Cardiac muscle cell (in vitro differentiated cells and primary cell): ENCODE results near the gene C1orf53. TPM values are rescaled to one million over a fixed set of nuclear protein-coding genes. Genes with fewer than 3 reads are reported as not detected.
"Not testable (repeated sequence)": the region's sequence is repeated elsewhere in the genome, so short reads cannot be mapped to it uniquely, and the experiment has no call there.

Source experiments
- DNase-seq, 2 donors: peaks; one replicate each; pipeline versions ENCODE4 v3.0.0 to v3.0.0-alpha.2; 2010 to 2017; ENCODE audit warnings: low read depth in 1 of 2, low spot score in 1 of 2
- H3K27ac ChIP-seq: fragments of 200-600 bp; sonication (generic); 2 replicates; pipeline ENCODE4 v1.5.1; 2016
- H3K27me3 ChIP-seq: fragments of 200-600 bp; sonication (generic); 2 replicates; pipeline ENCODE4 v1.6.0; 2016; ENCODE audit warnings: control low read depth
- H3K36me3 ChIP-seq: fragments of 200-600 bp; sonication (generic); 2 replicates; pipeline ENCODE4 v1.5.1; 2016; ENCODE audit warnings: control low read depth
- H3K4me1 ChIP-seq: fragments of 200-600 bp; sonication (generic); 2 replicates; pipeline ENCODE4 v1.8.1; 2017; ENCODE audit warnings: low read depth, mild to moderate bottlenecking, mixed run types
- H3K4me3 ChIP-seq: fragments of 200-600 bp; sonication (generic); 2 replicates; pipeline ENCODE4 v1.5.1; 2016; ENCODE audit warnings: mild to moderate bottlenecking
- H3K9me3 ChIP-seq: fragments of 200-600 bp; sonication (generic); 2 replicates; pipeline ENCODE4 v1.5.1; 2017; ENCODE audit warnings: low read depth, mild to moderate bottlenecking, control low read depth
- polyA plus RNA-seq: library from polyadenylated mRNA; unstranded; fragments of >200 nt; fragmentation: Nextera tagmentation; extraction: Ambion mirVana; gene quantifications from 2 replicates; pipeline ENCODE4 v1.2.1, GENCODE V29; 2016
- total RNA-seq: library from RNA; depleted of rRNA; stranded (reverse); fragments of >200 nt; gene quantifications from 2 replicates; pipeline ENCODE4 v1.2.3, GENCODE V29; 2016
- TF ChIP-seq, protein P1 (sequence below): IDR thresholded peaks from 2 replicates; pipeline ENCODE4 v1.5.1; 2012; ENCODE audit warnings: low read depth, mild to moderate bottlenecking, low read length

Gene C1orf53
- total and polyA plus RNA-seq, 2 experiments from 2014 or later, result 4.3 to 9.2 TPM

GRCh38 chr1:197951089-197951488 lies 48.7 kb downstream of the C1orf53 start:
- Histone ChIP-seq H3K36me3 (no peaks in the 10 kb centered on the region), H3K9me3 (no peaks in the 10 kb centered on the region), H3K27ac (no peak overlapping the region), H3K27me3 (no peaks in the 10 kb centered on the region), H3K4me1 (no peaks in the 10 kb centered on the region), H3K4me3 (no peak overlapping the region)
- TF ChIP-seq, protein P1, sequence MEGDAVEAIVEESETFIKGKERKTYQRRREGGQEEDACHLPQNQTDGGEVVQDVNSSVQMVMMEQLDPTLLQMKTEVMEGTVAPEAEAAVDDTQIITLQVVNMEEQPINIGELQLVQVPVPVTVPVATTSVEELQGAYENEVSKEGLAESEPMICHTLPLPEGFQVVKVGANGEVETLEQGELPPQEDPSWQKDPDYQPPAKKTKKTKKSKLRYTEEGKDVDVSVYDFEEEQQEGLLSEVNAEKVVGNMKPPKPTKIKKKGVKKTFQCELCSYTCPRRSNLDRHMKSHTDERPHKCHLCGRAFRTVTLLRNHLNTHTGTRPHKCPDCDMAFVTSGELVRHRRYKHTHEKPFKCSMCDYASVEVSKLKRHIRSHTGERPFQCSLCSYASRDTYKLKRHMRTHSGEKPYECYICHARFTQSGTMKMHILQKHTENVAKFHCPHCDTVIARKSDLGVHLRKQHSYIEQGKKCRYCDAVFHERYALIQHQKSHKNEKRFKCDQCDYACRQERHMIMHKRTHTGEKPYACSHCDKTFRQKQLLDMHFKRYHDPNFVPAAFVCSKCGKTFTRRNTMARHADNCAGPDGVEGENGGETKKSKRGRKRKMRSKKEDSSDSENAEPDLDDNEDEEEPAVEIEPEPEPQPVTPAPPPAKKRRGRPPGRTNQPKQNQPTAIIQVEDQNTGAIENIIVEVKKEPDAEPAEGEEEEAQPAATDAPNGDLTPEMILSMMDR, result no peak
- no peak for DNase-seq

- H3K27me3 ChIP-seq, result no peaks in the 10 kb centered on the region
- H3K36me3 ChIP-seq, result no peaks in the 10 kb centered on the region
- no peaks in the 10 kb centered on the region for H3K4me1 ChIP-seq
- no peak for DNase-seq
- TF ChIP-seq, protein P1, result no peak
- no peak overlapping the region for H3K27ac ChIP-seq
- no peaks in the 10 kb centered on the region for H3K9me3 ChIP-seq
- H3K4me3 ChIP-seq, result no peak overlapping the region
Observed at GRCh38 chr1:197951617-197952175, 49.3 kb downstream of the C1orf53 start.

DNA sequence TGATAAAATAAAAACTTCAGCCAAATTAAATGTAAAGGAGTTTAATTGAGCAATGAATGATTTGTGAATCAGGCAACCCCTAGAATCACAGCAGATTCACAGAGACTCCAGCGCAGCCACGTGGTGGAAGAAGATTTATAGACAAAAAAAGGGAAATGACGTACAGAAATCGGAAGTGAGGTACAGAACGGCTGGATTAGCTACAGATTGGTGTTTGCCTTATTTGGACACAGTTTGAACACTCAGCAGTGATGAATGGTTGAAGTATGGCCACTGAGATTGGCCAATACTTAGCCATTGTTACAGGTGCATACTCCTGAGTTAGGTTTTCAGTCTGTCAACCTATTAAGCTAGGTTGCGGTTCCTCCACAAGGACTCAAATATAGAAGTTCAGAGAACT lies 51.0 kb downstream of the C1orf53 start:
- not testable (repeated sequence) for H3K4me1 ChIP-seq, H3K4me3 ChIP-seq, H3K27ac ChIP-seq, H3K27me3 ChIP-seq, DNase-seq, H3K9me3 ChIP-seq, H3K36me3 ChIP-seq

- TF ChIP-seq, protein P1, result no peak
- Histone ChIP-seq H3K27me3 (no peaks in the 10 kb centered on the region), H3K9me3 (no peaks in the 10 kb centered on the region), H3K36me3 (no peaks in the 10 kb centered on the region), H3K27ac (no peak overlapping the region), H3K4me1 (no peaks in the 10 kb centered on the region), H3K4me3 (no peak overlapping the region)
- DNase-seq, result peak in 1 of 2 donors; percentile 24
Observed at GRCh38 chr1:197954718-197955418, 52.4 kb downstream of the C1orf53 start.

DNA sequence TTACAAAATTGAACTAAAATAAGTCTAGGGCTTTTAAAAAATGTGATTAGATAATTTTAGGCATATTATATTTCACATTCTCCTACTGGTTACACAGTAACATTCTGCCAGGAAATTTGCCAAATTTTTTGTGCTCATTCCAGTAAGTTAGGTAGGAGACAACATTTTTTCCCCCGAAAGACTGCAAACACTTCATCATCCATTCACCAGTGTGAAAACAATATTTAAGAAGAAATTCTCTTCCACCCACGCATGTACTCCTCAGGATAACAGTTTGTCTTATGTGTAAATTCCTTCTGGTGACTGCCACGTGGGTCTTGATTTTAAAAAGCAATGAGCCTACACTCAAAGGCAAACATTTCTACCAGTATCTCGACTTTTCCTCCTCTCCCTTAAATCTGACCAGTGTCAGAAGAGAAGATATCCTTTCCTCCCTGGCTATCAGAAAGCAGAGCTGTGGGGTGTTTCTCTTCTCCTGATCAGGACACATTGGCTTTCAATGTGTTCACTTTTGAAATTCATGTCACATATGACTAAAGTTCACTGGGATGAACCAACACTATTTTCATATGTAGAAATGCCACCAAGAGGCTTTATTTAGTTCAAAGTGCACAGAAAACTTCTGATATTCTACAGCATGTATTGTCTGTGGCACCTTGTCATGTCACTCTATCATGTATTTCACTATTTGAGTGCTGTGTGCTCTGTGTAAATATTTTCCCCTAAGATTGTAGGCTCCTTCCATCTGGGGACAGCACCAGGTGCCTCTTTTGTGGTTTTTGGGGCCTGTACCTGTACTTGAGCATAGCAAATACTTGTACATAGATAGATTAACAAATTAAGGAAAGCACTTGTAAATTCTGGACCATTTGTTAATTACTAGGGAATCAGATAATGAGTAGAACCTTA lies 53.3 kb downstream of the C1orf53 start:
- H3K4me3 ChIP-seq, result no peak overlapping the region
- H3K9me3 ChIP-seq, result no peaks in the 10 kb centered on the region
- peak in 1 of 2 donors; percentile 88 for DNase-seq
- H3K27me3 ChIP-seq, result no peaks in the 10 kb centered on the region
- TF ChIP-seq, protein P1, result no peak
- H3K36me3 ChIP-seq, result no peaks in the 10 kb centered on the region
- H3K27ac ChIP-seq, result no peak overlapping the region
- no peaks in the 10 kb centered on the region for H3K4me1 ChIP-seq

Other genes with a start within 250 kb of the C1orf53 start
- gene DENND1B, start 127.2 kb upstream of the C1orf53 start, total RNA-seq, result 9.9 and 11.0 TPM in 2 replicates
- gene DENND1B, start 127.2 kb upstream of the C1orf53 start, polyA plus RNA-seq, result 11.0 and 14.9 TPM in 2 replicates
- gene LHX9, start 14.7 kb downstream of the C1orf53 start, total RNA-seq, result 0.04 TPM in 1 of 2 replicates, not detected in the other
- 0.02 TPM in 1 of 2 replicates, not detected in the other for gene LHX9, start 14.7 kb downstream of the C1orf53 start, polyA plus RNA-seq